ENCODE measurements around the gene ARF6. TPM values are rescaled to one million over a fixed set of nuclear protein-coding genes. Genes with fewer than 3 reads are reported as not detected.

ARF6 gene
- total and polyA plus RNA-seq, 10 of the 15 experiments (the other 5 are each of a cell fraction or from before 2014, with no cell fraction given) = 46.8 to 128 (median 71.9) TPM

DNA sequence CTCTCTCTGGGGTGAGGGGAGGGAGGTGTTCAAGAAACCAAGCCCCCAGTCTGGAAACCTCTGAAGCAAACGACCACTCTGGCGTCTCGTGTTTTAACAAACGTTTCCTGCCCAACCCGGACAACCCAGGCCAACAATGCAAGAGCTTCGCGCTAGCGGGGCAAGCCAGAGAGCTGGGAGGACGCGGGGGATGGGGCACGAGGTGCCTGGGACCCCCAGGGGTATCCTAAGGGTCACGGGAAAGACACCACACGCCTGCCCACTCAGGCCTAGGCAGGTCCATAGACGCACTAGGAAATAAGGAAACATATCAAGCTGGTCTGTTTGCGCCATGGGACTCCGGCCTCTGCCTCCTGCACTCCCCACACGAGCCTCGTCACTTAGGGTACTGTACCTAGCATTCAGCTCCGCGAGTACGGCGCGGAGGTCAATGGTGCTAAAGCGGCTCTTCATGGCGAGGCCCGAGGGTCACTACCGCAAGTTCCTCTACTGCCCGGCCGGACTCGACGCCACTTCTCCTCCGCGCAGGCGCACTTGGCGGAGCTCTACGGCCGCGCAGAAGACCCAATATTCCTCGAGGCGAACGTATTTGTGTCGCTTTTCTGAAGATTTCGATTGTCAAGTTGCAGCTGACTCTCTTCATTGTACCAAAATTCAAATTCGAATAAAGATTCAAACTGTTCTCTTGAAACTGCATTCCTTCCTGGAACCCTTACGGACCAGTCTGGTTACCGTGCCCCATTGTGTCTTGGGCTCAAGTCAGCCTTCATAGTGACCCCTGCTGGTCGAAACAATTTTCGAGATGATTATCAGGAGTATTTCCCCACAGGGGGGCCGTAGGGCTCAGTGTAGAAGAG is 40.4 kb upstream of the ARF6 start, which contains the start of gene NEMF (continued):
- TF ChIP-seq ZZZ3 (IDR thresholded peaks at IDR 0.05; ENCODE audit: control insufficient read depth, insufficient read length, low read depth) (no peak), JUND (IDR thresholded peaks at IDR 0.05; ENCODE audit: low read depth, low read length) (no peak), CBX3 (IDR thresholded peaks at IDR 0.05; ENCODE audit: borderline replicate concordance, low read depth) (no peak), MXI1 (IDR thresholded peaks at IDR 0.05; ENCODE audit: low read depth, low read length) (peak; percentile 80), PML (IDR thresholded peaks at IDR 0.05; ENCODE audit: low read length) (peak; percentile 61; the same call in 1 of the 2 replicates), TAF1 (IDR thresholded peaks at IDR 0.05; ENCODE audit: borderline replicate concordance, low read depth, low read length) (peak; percentile 79), MTA2 (IDR thresholded peaks at IDR 0.05; ENCODE audit: low read depth) (no peak; the same call in none of the 2 replicates), HDGF (IDR thresholded peaks at IDR 0.05) (no peak), YY1 (IDR thresholded peaks at IDR 0.05; ENCODE audit: low read depth, low read length) (peak; percentile 57; the same call in 1 of the 2 replicates), SMAD1 (IDR thresholded peaks at IDR 0.05; ENCODE audit: low read depth, partially characterized antibody) (no peak), FOXM1 (IDR thresholded peaks at IDR 0.05; ENCODE audit: low read depth, low read length) (peak; percentile 51; the same call in 1 of the 2 replicates), ETV6 (conservative IDR thresholded peaks at IDR 0.05 in 1 of 2, IDR thresholded peaks at IDR 0.05 in 1 of 2; ENCODE audit: borderline replicate concordance in 1 of 2, low read depth in 1 of 2) (peak in 1 of 2 experiments; percentile 26; a peak in 1 of 4 replicates), IKZF1 (conservative IDR thresholded peaks at IDR 0.05) (peak; percentile 80), WRNIP1 (IDR thresholded peaks at IDR 0.05; ENCODE audit: borderline replicate concordance, low read depth, low read length) (0 out of 2 replicates have a peak, but pooled peaks have one; percentile 77), CREB1 (IDR thresholded peaks at IDR 0.05; ENCODE audit: low read depth) (peak; percentile 35; the same call in 1 of the 2 replicates), POLR2AphosphoS5 (IDR thresholded peaks at IDR 0.05; ENCODE audit: low read length) (peak; percentile 94), POLR2A (IDR thresholded peaks at IDR 0.05; ENCODE audit: low read depth, low read length) (peak; percentile 89)
- TF ChIP-seq, protein P1, sequence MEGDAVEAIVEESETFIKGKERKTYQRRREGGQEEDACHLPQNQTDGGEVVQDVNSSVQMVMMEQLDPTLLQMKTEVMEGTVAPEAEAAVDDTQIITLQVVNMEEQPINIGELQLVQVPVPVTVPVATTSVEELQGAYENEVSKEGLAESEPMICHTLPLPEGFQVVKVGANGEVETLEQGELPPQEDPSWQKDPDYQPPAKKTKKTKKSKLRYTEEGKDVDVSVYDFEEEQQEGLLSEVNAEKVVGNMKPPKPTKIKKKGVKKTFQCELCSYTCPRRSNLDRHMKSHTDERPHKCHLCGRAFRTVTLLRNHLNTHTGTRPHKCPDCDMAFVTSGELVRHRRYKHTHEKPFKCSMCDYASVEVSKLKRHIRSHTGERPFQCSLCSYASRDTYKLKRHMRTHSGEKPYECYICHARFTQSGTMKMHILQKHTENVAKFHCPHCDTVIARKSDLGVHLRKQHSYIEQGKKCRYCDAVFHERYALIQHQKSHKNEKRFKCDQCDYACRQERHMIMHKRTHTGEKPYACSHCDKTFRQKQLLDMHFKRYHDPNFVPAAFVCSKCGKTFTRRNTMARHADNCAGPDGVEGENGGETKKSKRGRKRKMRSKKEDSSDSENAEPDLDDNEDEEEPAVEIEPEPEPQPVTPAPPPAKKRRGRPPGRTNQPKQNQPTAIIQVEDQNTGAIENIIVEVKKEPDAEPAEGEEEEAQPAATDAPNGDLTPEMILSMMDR (IDR thresholded peaks at IDR 0.05 in 2 of 3, conservative IDR thresholded peaks at IDR 0.05 in 1 of 3; ENCODE audit: control insufficient read depth in 2 of 3, extremely low read depth in 1 of 3, insufficient read depth in 1 of 3, low read depth in 3 of 3, low read length in 3 of 3) = peak; percentile 67 to 95 (median 81)
- TF ChIP-seq, protein P2, sequence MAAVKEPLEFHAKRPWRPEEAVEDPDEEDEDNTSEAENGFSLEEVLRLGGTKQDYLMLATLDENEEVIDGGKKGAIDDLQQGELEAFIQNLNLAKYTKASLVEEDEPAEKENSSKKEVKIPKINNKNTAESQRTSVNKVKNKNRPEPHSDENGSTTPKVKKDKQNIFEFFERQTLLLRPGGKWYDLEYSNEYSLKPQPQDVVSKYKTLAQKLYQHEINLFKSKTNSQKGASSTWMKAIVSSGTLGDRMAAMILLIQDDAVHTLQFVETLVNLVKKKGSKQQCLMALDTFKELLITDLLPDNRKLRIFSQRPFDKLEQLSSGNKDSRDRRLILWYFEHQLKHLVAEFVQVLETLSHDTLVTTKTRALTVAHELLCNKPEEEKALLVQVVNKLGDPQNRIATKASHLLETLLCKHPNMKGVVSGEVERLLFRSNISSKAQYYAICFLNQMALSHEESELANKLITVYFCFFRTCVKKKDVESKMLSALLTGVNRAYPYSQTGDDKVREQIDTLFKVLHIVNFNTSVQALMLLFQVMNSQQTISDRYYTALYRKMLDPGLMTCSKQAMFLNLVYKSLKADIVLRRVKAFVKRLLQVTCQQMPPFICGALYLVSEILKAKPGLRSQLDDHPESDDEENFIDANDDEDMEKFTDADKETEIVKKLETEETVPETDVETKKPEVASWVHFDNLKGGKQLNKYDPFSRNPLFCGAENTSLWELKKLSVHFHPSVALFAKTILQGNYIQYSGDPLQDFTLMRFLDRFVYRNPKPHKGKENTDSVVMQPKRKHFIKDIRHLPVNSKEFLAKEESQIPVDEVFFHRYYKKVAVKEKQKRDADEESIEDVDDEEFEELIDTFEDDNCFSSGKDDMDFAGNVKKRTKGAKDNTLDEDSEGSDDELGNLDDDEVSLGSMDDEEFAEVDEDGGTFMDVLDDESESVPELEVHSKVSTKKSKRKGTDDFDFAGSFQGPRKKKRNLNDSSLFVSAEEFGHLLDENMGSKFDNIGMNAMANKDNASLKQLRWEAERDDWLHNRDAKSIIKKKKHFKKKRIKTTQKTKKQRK (IDR thresholded peaks at IDR 0.05; ENCODE audit: low read depth, low read length) = no peak
- TF ChIP-seq, protein P3, sequence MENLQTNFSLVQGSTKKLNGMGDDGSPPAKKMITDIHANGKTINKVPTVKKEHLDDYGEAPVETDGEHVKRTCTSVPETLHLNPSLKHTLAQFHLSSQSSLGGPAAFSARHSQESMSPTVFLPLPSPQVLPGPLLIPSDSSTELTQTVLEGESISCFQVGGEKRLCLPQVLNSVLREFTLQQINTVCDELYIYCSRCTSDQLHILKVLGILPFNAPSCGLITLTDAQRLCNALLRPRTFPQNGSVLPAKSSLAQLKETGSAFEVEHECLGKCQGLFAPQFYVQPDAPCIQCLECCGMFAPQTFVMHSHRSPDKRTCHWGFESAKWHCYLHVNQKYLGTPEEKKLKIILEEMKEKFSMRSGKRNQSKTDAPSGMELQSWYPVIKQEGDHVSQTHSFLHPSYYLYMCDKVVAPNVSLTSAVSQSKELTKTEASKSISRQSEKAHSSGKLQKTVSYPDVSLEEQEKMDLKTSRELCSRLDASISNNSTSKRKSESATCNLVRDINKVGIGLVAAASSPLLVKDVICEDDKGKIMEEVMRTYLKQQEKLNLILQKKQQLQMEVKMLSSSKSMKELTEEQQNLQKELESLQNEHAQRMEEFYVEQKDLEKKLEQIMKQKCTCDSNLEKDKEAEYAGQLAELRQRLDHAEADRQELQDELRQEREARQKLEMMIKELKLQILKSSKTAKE (IDR thresholded peaks at IDR 0.05; ENCODE audit: low read depth, poor library complexity, severe bottlenecking) = peak; percentile 89
